GM12892 (cell line): Measurements from ENCODE around the gene LRMDA.

Source experiments
- POLR2A ChIP-seq: IDR thresholded peaks from 2 replicates; pipeline ENCODE4 v1.6.1; 2011; ENCODE audit warnings: low read depth, low read length, control low read depth
- TAF1 ChIP-seq: IDR thresholded peaks from 2 replicates; pipeline ENCODE4 v1.6.1; 2011; ENCODE audit warnings: low read depth, mild to moderate bottlenecking, control low read depth, low read length, borderline replicate concordance

DNA sequence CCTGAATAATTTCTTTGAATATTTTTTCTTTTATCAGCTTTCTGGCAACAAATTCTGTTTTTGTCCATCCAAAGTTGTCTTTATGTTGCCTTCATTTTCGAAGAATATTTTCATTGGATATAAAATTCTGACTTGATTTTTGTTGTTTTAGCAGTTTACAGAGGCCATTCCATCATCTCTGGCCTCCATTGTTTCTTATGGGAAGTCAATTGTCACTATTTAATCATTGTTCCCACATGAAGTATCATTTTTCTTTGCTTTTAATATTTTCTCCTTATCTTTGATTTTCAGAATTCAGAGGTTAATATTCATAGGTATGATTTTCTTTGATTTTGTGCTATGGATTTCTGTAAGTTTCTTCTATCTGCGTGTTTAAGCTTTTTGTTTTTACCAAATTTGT is 512.6 kb downstream of the LRMDA start:
- TF ChIP-seq POLR2A (no peak), TAF1 (no peak)
